Natural killer cell (primary cell): Measurements from ENCODE around the gene KLHDC7B. TPM values are rescaled to one million over a fixed set of nuclear protein-coding genes. Genes with fewer than 3 reads are reported as not detected.
A peak's percentile ranks its signal among the peaks of the same experiment; 100 is the strongest.

ENCODE experiments used
- ATAC-seq, 3 donors: fragments of 150-1000 bp in 2 of 3; fragments of 200-7000 bp in 1 of 3; cut with Tn5 transposase; 1 replicate in 1 of 3; 2 replicates in 2 of 3; pipeline ENCODE4 v1.10.0; 2021; ENCODE audit warnings: mild to moderate bottlenecking in 2 of 3, moderate library complexity in 2 of 3
- DNase-seq, 2 donors: peaks; one replicate each; pipeline versions ENCODE4 v3.0.0 to v3.0.0-alpha.2; 2013 to 2021; ENCODE audit warnings: mixed read lengths in 1 of 2
- H3K27ac ChIP-seq: one replicate; pipeline ENCODE4 v1.5.1; 2013; ENCODE audit warnings: mild to moderate bottlenecking, low read length
- H3K27me3 ChIP-seq: one replicate; pipeline ENCODE4 v1.6.1; 2013; ENCODE audit warnings: low read length; ENCODE audit not compliant: control insufficient read depth, insufficient read depth
- H3K36me3 ChIP-seq: one replicate; pipeline ENCODE4 v1.6.1; 2013; ENCODE audit warnings: low read length; ENCODE audit not compliant: control insufficient read depth, insufficient read depth
- H3K4me1 ChIP-seq: one replicate; pipeline ENCODE4 v1.6.1; 2013; ENCODE audit warnings: low read length; ENCODE audit not compliant: control insufficient read depth, insufficient read depth
- H3K4me3 ChIP-seq: one replicate; pipeline ENCODE4 v1.5.1; 2013; ENCODE audit warnings: low read length
- H3K9me3 ChIP-seq: one replicate; pipeline ENCODE4 v1.6.1; 2013; ENCODE audit warnings: low read length; ENCODE audit not compliant: control insufficient read depth, insufficient read depth
- H3K27ac Mint-ChIP-seq, 2 donors: one replicate each; pipeline ENCODE4 v1.8.0; 2022; ENCODE audit warnings: mild to moderate bottlenecking in 2 of 2, mixed read lengths in 2 of 2, moderate library complexity in 1 of 2
- H3K27me3 Mint-ChIP-seq, 2 donors: one replicate each; pipeline ENCODE4 v1.8.0; 2022; ENCODE audit warnings: low read depth in 2 of 2, mixed read lengths in 2 of 2
- H3K36me3 Mint-ChIP-seq: one replicate; pipeline ENCODE4 v1.8.0; 2022; ENCODE audit warnings: mixed read lengths
- H3K4me1 Mint-ChIP-seq, 2 donors: one replicate each; pipeline ENCODE4 v1.8.0; 2022; ENCODE audit warnings: mixed read lengths in 2 of 2
- H3K4me3 Mint-ChIP-seq: one replicate; pipeline ENCODE4 v1.8.0; 2022; ENCODE audit warnings: mild to moderate bottlenecking, moderate library complexity, mixed read lengths
- H3K9me3 Mint-ChIP-seq, 2 donors: one replicate each; pipeline ENCODE4 v1.8.0; 2022; ENCODE audit warnings: mixed read lengths in 2 of 2
- WGBS: methylation state at CpG from one replicate; pipeline ENCODE4 v1.1.7; 2013; ENCODE audit warnings: missing lambda C conversion rate; ENCODE audit not compliant: insufficient coverage; 5-methylcytosine and 5-hydroxymethylcytosine counted together
- intact Hi-C: fragments of 100-400 bp; cut with micrococcal nuclease; formaldehyde crosslinking; loops from one replicate; pipeline ENCODE4 v1.14.2; 2022
- total RNA-seq, 4 donors: library from RNA; stranded (reverse); fragments of 120-200 nt in 1 of 4; gene quantifications; one replicate each; pipeline versions ENCODE4 v1.2.3 to v1.2.4, GENCODE V29; 2013 to 2022
- TF ChIP-seq, protein P1 (sequence below): fragments of 200-600 bp; IDR thresholded peaks from one replicate; pipeline ENCODE4 v1.8.0; 2022; ENCODE audit warnings: antibody characterized with exemption

KLHDC7B gene
- total RNA-seq, 3 donors from 2014 or later (not counting 1 experiment from before 2014, with no cell fraction given) = 2.4 to 6.9 (median 5.3) TPM

DNA sequence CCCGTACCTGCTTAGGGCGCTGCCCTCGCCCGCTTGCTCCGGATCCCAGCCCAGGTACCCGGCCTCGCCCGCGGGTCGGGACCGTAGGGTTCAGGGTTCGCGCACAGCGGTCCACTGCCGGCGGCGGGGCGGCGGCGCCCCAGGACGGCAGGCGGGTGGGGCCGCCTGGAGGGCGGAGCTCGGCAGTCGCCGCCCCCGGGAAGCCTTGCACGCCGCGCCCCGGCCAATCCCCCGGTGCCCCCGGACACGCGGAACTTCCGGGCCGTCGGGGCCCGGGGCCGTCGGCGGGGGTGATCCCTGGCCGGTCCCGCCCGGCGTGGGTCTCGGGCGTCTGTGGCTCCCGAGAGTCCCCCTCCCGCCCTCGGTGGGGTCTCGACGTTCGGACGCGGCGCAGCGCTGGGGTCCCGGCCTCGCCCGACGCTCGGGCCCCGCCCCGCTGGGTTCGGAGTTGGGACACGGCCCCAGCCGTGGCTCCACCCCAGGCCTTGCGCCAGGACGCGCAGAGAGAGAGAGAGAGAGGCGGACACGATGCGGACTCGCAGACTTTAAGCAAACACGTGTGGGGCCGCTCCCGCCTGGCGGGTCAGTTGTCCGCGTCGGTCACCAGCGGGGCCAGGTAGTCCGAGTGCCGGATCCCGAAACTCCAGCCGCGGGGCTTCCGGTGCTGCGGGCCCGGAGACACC lies 15.7 kb upstream of the KLHDC7B start, which contains the start of gene TYMP:
Gene TYMP, minus strand, starts transcription at position 116 of the 683 bp plus-strand sequence. CDS start 303 bp downstream, outside the sequence.
- TF ChIP-seq, protein P1, sequence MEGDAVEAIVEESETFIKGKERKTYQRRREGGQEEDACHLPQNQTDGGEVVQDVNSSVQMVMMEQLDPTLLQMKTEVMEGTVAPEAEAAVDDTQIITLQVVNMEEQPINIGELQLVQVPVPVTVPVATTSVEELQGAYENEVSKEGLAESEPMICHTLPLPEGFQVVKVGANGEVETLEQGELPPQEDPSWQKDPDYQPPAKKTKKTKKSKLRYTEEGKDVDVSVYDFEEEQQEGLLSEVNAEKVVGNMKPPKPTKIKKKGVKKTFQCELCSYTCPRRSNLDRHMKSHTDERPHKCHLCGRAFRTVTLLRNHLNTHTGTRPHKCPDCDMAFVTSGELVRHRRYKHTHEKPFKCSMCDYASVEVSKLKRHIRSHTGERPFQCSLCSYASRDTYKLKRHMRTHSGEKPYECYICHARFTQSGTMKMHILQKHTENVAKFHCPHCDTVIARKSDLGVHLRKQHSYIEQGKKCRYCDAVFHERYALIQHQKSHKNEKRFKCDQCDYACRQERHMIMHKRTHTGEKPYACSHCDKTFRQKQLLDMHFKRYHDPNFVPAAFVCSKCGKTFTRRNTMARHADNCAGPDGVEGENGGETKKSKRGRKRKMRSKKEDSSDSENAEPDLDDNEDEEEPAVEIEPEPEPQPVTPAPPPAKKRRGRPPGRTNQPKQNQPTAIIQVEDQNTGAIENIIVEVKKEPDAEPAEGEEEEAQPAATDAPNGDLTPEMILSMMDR = no peak
- ATAC-seq (peak; percentile 11 to 45 (median 23)), DNase-seq (peak; percentile 62 to 78)
- H3K4me3 ChIP-seq = peak within 1 kb of the TSS; percentile 80
- peaks cover 0 to 13% of the 10 kb centered on the region in 2 donors for H3K27me3 Mint-ChIP-seq
- intact Hi-C loops = loop anchor here (2.0 to 5.0 kb wide), 2 partner anchors 15 to 32 kb away; partner anchors contain the start of genes KLHDC7B and SYCE3
- H3K4me1 ChIP-seq = peaks cover 65% of the 10 kb centered on the region
- H3K9me3 Mint-ChIP-seq = no peaks in the 10 kb centered on the region
- H3K4me1 Mint-ChIP-seq = peaks cover 25 to 41% of the 10 kb centered on the region in 2 donors
- H3K9me3 ChIP-seq = no peaks in the 10 kb centered on the region
- H3K36me3 Mint-ChIP-seq = no peaks in the 10 kb centered on the region
- no peaks in the 10 kb centered on the region for H3K36me3 ChIP-seq
- under 1% methylated on average over 92 of the region's 92 CpGs for WGBS
- peak within 1 kb of the TSS; percentile 94 to 96 for H3K27ac Mint-ChIP-seq
- no peaks in the 10 kb centered on the region for H3K27me3 ChIP-seq
- H3K4me3 Mint-ChIP-seq = peak within 1 kb of the TSS; percentile 94
- peak within 1 kb of the TSS; percentile 95 for H3K27ac ChIP-seq

DNA sequence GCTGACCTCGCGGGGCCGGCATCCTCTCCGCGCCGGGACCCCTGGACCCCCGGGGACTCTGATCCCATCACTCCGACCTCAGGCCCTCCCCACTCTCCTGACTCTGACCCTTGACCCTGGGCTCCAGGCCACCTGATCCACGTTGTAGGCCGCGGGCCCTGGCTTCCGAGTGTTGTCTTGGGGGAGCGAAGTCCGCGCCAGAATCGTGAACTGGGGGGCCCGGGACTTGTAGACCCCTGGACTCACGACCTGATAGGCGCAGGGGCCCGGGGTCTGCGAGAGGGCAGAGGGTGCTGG lies 15.2 kb upstream of the KLHDC7B start:
- no peaks in the 10 kb centered on the region for H3K9me3 Mint-ChIP-seq
- Histone ChIP-seq H3K4me1 (peaks cover 64% of the 10 kb centered on the region), H3K9me3 (no peaks in the 10 kb centered on the region), H3K27me3 (no peaks in the 10 kb centered on the region), H3K36me3 (no peaks in the 10 kb centered on the region), H3K27ac (peak overlapping the region; percentile 95), H3K4me3 (peak overlapping the region; percentile 80)
- peak overlapping the region; percentile 94 for H3K4me3 Mint-ChIP-seq
- peaks cover 24 to 40% of the 10 kb centered on the region in 2 donors for H3K4me1 Mint-ChIP-seq
- TF ChIP-seq, protein P1 = no peak
- ATAC-seq (peak in 2 of 3 donors; percentile 0 to 2), DNase-seq (no peak)
- WGBS = under 1% methylated on average over 21 of the region's 21 CpGs
- H3K36me3 Mint-ChIP-seq = no peaks in the 10 kb centered on the region
- peak overlapping the region; percentile 94 to 96 for H3K27ac Mint-ChIP-seq
- intact Hi-C loops = loop anchor here (2.0 kb wide), 1 partner anchor 14 kb away; the partner anchor contains the start of gene KLHDC7B
- peaks cover 0 to 13% of the 10 kb centered on the region in 2 donors for H3K27me3 Mint-ChIP-seq

DNA sequence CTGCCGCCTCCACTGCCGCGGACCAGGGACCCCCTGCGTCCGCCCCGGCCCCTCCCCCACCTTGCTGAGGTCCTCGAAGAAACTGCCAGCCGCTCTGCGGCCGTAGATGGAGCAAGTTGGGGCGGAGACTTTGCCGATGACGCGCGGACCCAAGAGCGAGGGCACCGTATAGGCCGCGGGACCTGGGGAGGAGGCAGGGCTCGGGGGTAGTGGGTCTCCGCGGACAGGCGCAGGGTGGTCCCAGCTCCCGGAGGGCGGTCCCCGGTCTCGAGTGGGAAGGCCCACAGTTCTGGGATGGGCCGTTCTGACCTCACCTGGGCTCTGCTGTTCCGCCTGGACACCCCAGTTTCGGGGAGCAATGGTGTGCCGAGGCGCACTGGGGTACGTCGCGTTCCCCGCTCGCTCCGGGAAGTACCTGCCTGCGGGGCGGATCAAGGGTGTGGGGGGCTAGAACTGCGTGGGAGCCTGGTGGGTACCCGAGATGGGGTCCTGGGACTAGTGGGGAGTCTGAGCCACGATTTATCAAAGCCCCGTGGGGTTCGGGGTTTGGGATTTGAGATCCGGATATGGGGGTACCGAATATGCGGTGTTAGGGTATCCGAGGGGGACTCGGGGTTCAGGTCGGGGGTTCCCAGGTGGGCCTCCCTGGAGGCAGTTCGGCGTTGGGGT lies 14.7 kb upstream of the KLHDC7B start:
- H3K27me3 Mint-ChIP-seq = peaks cover 0 to 13% of the 10 kb centered on the region in 2 donors
- no peaks in the 10 kb centered on the region for H3K27me3 ChIP-seq
- H3K9me3 ChIP-seq = no peaks in the 10 kb centered on the region
- peaks cover 24 to 40% of the 10 kb centered on the region in 2 donors for H3K4me1 Mint-ChIP-seq
- intact Hi-C loops = loop anchor here (1.0 to 2.0 kb wide), 2 partner anchors 8 to 14 kb away; partner anchors contain the start of gene KLHDC7B
- peak overlapping the region; percentile 94 for H3K4me3 Mint-ChIP-seq
- DNase-seq = peak; percentile 77 to 87
- H3K36me3 ChIP-seq = no peaks in the 10 kb centered on the region
- peak; percentile 57 to 73 (median 60) for ATAC-seq
- peak overlapping the region; percentile 80 for H3K4me3 ChIP-seq
- H3K27ac ChIP-seq = peak overlapping the region; percentile 95
- no peaks in the 10 kb centered on the region for H3K9me3 Mint-ChIP-seq
- TF ChIP-seq, protein P1 = no peak
- no peaks in the 10 kb centered on the region for H3K36me3 Mint-ChIP-seq
- H3K4me1 ChIP-seq = peaks cover 64% of the 10 kb centered on the region
- WGBS = under 1% methylated on average over 53 of the region's 53 CpGs
- H3K27ac Mint-ChIP-seq = peak overlapping the region; percentile 94 to 96
